ENCODE measurements around the gene MAS1. TPM values are rescaled to one million over a fixed set of nuclear protein-coding genes. Genes with fewer than 3 reads are reported as not detected.

The MAS1 gene
- total and polyA plus RNA-seq, 3 experiments from 2014 or later, result not detected

GRCh38 chr6:159871906-159872305 is 18.9 kb upstream of the MAS1 start:
- no peaks in the 10 kb centered on the region for H3K27me3 ChIP-seq (ENCODE audit: insufficient read depth, low read length, poor library complexity, severe bottlenecking)
- POLR2A ChIA-PET, result no interaction called here
- Mint-ChIP-seq H3K4me1 (peaks cover 0 to 3% (median 0%) of the 10 kb centered on the region in 3 donors), H3K9me3 (peaks cover 0 to 2% (median 0%) of the 10 kb centered on the region in 5 donors), H3K27ac (no peak overlapping the region), H3K27me3 (peaks cover 0 to 15% of the 10 kb centered on the region in 2 donors), H3K36me3 (no peaks in the 10 kb centered on the region), H3K4me3 (no peak overlapping the region)
- H3K36me3 ChIP-seq (ENCODE audit: insufficient read depth, low read length), result no peaks in the 10 kb centered on the region
- H3K4me1 ChIP-seq (ENCODE audit: insufficient read depth, low read length), result no peaks in the 10 kb centered on the region
- H3K9me3 ChIP-seq (ENCODE audit: low read length), result no peaks in the 10 kb centered on the region
- H3K4me3 ChIP-seq (ENCODE audit: low read length), result no peak overlapping the region
- CTCF ChIA-PET, result no interaction called here
- H3K27ac ChIP-seq (ENCODE audit: low read depth, low read length), result no peak overlapping the region
- DNase-seq, result no peak

GRCh38 chr6:159874435-159874834 is 16.4 kb upstream of the MAS1 start:
- H3K36me3 ChIP-seq (ENCODE audit: insufficient read depth, low read length), result no peaks in the 10 kb centered on the region
- H3K4me3 ChIP-seq (ENCODE audit: low read length), result no peak overlapping the region
- no peak for DNase-seq
- no peaks in the 10 kb centered on the region for H3K27me3 ChIP-seq (ENCODE audit: insufficient read depth, low read length, poor library complexity, severe bottlenecking)
- H3K27me3 Mint-ChIP-seq, result peaks cover 3 to 21% of the 10 kb centered on the region in 2 donors
- no peaks in the 10 kb centered on the region for H3K4me1 ChIP-seq (ENCODE audit: insufficient read depth, low read length)
- ChIA-PET POLR2A (no interaction called here), CTCF (no interaction called here)
- no peak overlapping the region for H3K27ac Mint-ChIP-seq
- no peaks in the 10 kb centered on the region for H3K36me3 Mint-ChIP-seq
- H3K4me1 Mint-ChIP-seq, result peaks cover 0 to 3% (median 0%) of the 10 kb centered on the region in 3 donors
- no peaks in the 10 kb centered on the region for H3K9me3 Mint-ChIP-seq
- H3K9me3 ChIP-seq (ENCODE audit: low read length), result no peaks in the 10 kb centered on the region
- no peak overlapping the region for H3K27ac ChIP-seq (ENCODE audit: low read depth, low read length)
- H3K4me3 Mint-ChIP-seq, result no peak overlapping the region

GRCh38 chr6:159875194-159875593 is 15.6 kb upstream of the MAS1 start:
- Histone ChIP-seq H3K4me3 (ENCODE audit: low read length) (no peak overlapping the region), H3K27me3 (ENCODE audit: insufficient read depth, low read length, poor library complexity, severe bottlenecking) (no peaks in the 10 kb centered on the region), H3K27ac (ENCODE audit: low read depth, low read length) (no peak overlapping the region), H3K36me3 (ENCODE audit: insufficient read depth, low read length) (no peaks in the 10 kb centered on the region), H3K9me3 (ENCODE audit: low read length) (no peaks in the 10 kb centered on the region), H3K4me1 (ENCODE audit: insufficient read depth, low read length) (no peaks in the 10 kb centered on the region)
- CTCF ChIA-PET, result no interaction called here
- Mint-ChIP-seq H3K36me3 (no peaks in the 10 kb centered on the region), H3K4me1 (peaks cover 0 to 3% (median 0%) of the 10 kb centered on the region in 3 donors), H3K27ac (no peak overlapping the region), H3K4me3 (no peak overlapping the region), H3K27me3 (peaks cover 3 to 26% of the 10 kb centered on the region in 2 donors), H3K9me3 (no peaks in the 10 kb centered on the region)
- DNase-seq, result no peak
- POLR2A ChIA-PET, result no interaction called here

- no peak overlapping the region for H3K4me3 Mint-ChIP-seq
- H3K27me3 ChIP-seq (ENCODE audit: insufficient read depth, low read length, poor library complexity, severe bottlenecking), result no peaks in the 10 kb centered on the region
- H3K36me3 Mint-ChIP-seq, result no peaks in the 10 kb centered on the region
- no peaks in the 10 kb centered on the region for H3K4me1 ChIP-seq (ENCODE audit: insufficient read depth, low read length)
- H3K27ac Mint-ChIP-seq, result no peak overlapping the region
- no peak for DNase-seq
- H3K9me3 Mint-ChIP-seq, result no peaks in the 10 kb centered on the region
- H3K4me1 Mint-ChIP-seq, result peaks cover 0 to 3% (median 0%) of the 10 kb centered on the region in 3 donors
- peaks cover 3 to 26% of the 10 kb centered on the region in 2 donors for H3K27me3 Mint-ChIP-seq
- no peak overlapping the region for H3K27ac ChIP-seq (ENCODE audit: low read depth, low read length)
- ChIA-PET POLR2A (no interaction called here), CTCF (no interaction called here)
- H3K4me3 ChIP-seq (ENCODE audit: low read length), result no peak overlapping the region
- H3K36me3 ChIP-seq (ENCODE audit: insufficient read depth, low read length), result no peaks in the 10 kb centered on the region
- no peaks in the 10 kb centered on the region for H3K9me3 ChIP-seq (ENCODE audit: low read length)
Observed at GRCh38 chr6:159876242-159876641, 14.5 kb upstream of the MAS1 start.

GRCh38 chr6:159877256-159877808 is 13.5 kb upstream of the MAS1 start:
- peaks cover 3 to 26% of the 10 kb centered on the region in 2 donors for H3K27me3 Mint-ChIP-seq
- ChIA-PET CTCF (no interaction called here), POLR2A (no interaction called here)
- no peak overlapping the region for H3K27ac ChIP-seq (ENCODE audit: low read depth, low read length)
- H3K9me3 ChIP-seq (ENCODE audit: low read length), result no peaks in the 10 kb centered on the region
- H3K9me3 Mint-ChIP-seq, result no peaks in the 10 kb centered on the region
- H3K4me1 ChIP-seq (ENCODE audit: insufficient read depth, low read length), result no peaks in the 10 kb centered on the region
- H3K27me3 ChIP-seq (ENCODE audit: insufficient read depth, low read length, poor library complexity, severe bottlenecking), result no peaks in the 10 kb centered on the region
- DNase-seq, result no peak
- no peaks in the 10 kb centered on the region for H3K4me1 Mint-ChIP-seq
- H3K36me3 ChIP-seq (ENCODE audit: insufficient read depth, low read length), result no peaks in the 10 kb centered on the region
- no peaks in the 10 kb centered on the region for H3K36me3 Mint-ChIP-seq
- no peak overlapping the region for H3K27ac Mint-ChIP-seq
- H3K4me3 Mint-ChIP-seq, result no peak overlapping the region
- no peak overlapping the region for H3K4me3 ChIP-seq (ENCODE audit: low read length)

GRCh38 chr6:159878341-159878740 is 12.4 kb upstream of the MAS1 start:
- Histone ChIP-seq H3K9me3 (ENCODE audit: low read length) (no peaks in the 10 kb centered on the region), H3K4me1 (ENCODE audit: insufficient read depth, low read length) (no peaks in the 10 kb centered on the region), H3K4me3 (ENCODE audit: low read length) (no peak overlapping the region), H3K36me3 (ENCODE audit: insufficient read depth, low read length) (no peaks in the 10 kb centered on the region), H3K27ac (ENCODE audit: low read depth, low read length) (no peak overlapping the region), H3K27me3 (ENCODE audit: insufficient read depth, low read length, poor library complexity, severe bottlenecking) (no peaks in the 10 kb centered on the region)
- H3K27me3 Mint-ChIP-seq, result peaks cover 3 to 26% of the 10 kb centered on the region in 2 donors
- ChIA-PET POLR2A (no interaction called here), CTCF (no interaction called here)
- no peak for DNase-seq
- no peaks in the 10 kb centered on the region for H3K9me3 Mint-ChIP-seq
- H3K4me1 Mint-ChIP-seq, result no peaks in the 10 kb centered on the region
- no peak overlapping the region for H3K4me3 Mint-ChIP-seq
- H3K27ac Mint-ChIP-seq, result no peak overlapping the region
- no peaks in the 10 kb centered on the region for H3K36me3 Mint-ChIP-seq

GRCh38 chr6:159879856-159880255 is 10.9 kb upstream of the MAS1 start:
- DNase-seq, result no peak
- no peaks in the 10 kb centered on the region for H3K9me3 ChIP-seq (ENCODE audit: low read length)
- Mint-ChIP-seq H3K9me3 (no peaks in the 10 kb centered on the region), H3K36me3 (no peaks in the 10 kb centered on the region), H3K4me1 (no peaks in the 10 kb centered on the region), H3K4me3 (no peak overlapping the region), H3K27me3 (peaks cover 3 to 26% of the 10 kb centered on the region in 2 donors), H3K27ac (no peak overlapping the region)
- no peaks in the 10 kb centered on the region for H3K4me1 ChIP-seq (ENCODE audit: insufficient read depth, low read length)
- no peaks in the 10 kb centered on the region for H3K27me3 ChIP-seq (ENCODE audit: insufficient read depth, low read length, poor library complexity, severe bottlenecking)
- H3K36me3 ChIP-seq (ENCODE audit: insufficient read depth, low read length), result no peaks in the 10 kb centered on the region
- no peak overlapping the region for H3K4me3 ChIP-seq (ENCODE audit: low read length)
- ChIA-PET POLR2A (no interaction called here), CTCF (no interaction called here)
- H3K27ac ChIP-seq (ENCODE audit: low read depth, low read length), result no peak overlapping the region

GRCh38 chr6:159880412-159880975 is 10.3 kb upstream of the MAS1 start:
- peaks cover 3 to 21% of the 10 kb centered on the region in 2 donors for H3K27me3 Mint-ChIP-seq
- H3K4me3 Mint-ChIP-seq, result no peak overlapping the region
- H3K36me3 Mint-ChIP-seq, result no peaks in the 10 kb centered on the region
- Histone ChIP-seq H3K27ac (ENCODE audit: low read depth, low read length) (no peak overlapping the region), H3K4me3 (ENCODE audit: low read length) (no peak overlapping the region), H3K36me3 (ENCODE audit: insufficient read depth, low read length) (no peaks in the 10 kb centered on the region), H3K4me1 (ENCODE audit: insufficient read depth, low read length) (no peaks in the 10 kb centered on the region), H3K27me3 (ENCODE audit: insufficient read depth, low read length, poor library complexity, severe bottlenecking) (no peaks in the 10 kb centered on the region), H3K9me3 (ENCODE audit: low read length) (no peaks in the 10 kb centered on the region)
- no peak overlapping the region for H3K27ac Mint-ChIP-seq
- no peaks in the 10 kb centered on the region for H3K9me3 Mint-ChIP-seq
- POLR2A ChIA-PET, result no interaction called here
- no peaks in the 10 kb centered on the region for H3K4me1 Mint-ChIP-seq
- CTCF ChIA-PET, result no interaction called here
- DNase-seq, result no peak
